A673 (cell line): ENCODE measurements around the gene SART3.

ENCODE experiments used
- EZH2 ChIP-seq: fragments of 200-600 bp; sonication (generic); IDR thresholded peaks from 2 replicates; pipeline ENCODE4 v1.6.1; 2017; ENCODE audit warnings: borderline replicate concordance, low read depth, mild to moderate bottlenecking, mixed read lengths, antibody characterized with exemption, low read length; ENCODE audit not compliant: poor library complexity, severe bottlenecking
- TF ChIP-seq, protein P1 (sequence below): fragments of 300-800, 200-600 bp; sonication (generic); conservative IDR thresholded peaks from 2 replicates; pipeline ENCODE4 v1.5.1; 2017; ENCODE audit warnings: low read depth, mild to moderate bottlenecking, antibody characterized with exemption, low read length, moderate library complexity, mixed read lengths

DNA sequence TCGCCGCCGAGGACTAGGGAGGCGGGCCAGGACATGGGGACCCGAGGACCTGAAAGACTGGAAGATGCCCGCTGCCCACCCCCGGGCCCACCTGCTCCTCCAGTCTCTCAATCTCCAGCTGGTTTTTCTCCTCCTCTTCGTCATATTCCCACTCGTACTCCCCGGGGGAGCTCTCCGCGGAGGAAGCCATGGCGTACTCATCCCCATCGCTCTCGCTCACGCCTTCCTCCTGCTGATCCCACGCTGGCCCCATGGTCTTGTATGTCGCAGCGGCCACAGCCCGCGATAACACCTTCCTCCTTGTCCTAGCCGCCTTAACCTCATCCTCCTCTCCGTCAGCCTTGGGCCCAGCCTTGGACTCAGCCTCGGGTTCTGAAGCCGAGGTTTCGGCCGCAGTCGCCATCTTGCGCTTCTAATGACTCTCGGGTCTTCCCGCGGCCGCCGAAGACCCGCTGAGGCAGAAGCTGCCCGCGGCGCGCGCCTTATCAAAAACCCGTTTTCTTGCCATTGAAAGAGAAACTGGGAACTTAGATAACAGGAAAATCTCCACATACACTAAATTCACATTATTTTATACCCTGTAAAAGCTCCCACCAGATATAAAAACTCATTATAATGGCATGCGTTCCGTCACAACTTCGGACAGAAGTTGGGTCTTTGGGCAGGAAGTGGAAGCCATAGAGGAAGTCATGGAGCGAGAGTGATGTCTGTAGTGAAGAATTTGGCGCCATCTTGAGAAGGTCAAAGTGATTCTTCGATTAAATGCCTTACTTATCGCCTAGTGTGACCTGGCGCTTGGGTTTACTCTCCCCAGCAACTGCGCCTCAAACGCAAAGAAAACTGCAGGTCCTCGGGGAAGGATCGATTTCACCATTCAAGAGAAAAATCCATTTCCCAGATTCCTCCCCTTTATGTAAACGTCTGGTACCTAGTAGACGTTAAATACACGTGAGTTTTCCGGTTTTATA, at the start of gene SART3:
- TF ChIP-seq, protein P1, sequence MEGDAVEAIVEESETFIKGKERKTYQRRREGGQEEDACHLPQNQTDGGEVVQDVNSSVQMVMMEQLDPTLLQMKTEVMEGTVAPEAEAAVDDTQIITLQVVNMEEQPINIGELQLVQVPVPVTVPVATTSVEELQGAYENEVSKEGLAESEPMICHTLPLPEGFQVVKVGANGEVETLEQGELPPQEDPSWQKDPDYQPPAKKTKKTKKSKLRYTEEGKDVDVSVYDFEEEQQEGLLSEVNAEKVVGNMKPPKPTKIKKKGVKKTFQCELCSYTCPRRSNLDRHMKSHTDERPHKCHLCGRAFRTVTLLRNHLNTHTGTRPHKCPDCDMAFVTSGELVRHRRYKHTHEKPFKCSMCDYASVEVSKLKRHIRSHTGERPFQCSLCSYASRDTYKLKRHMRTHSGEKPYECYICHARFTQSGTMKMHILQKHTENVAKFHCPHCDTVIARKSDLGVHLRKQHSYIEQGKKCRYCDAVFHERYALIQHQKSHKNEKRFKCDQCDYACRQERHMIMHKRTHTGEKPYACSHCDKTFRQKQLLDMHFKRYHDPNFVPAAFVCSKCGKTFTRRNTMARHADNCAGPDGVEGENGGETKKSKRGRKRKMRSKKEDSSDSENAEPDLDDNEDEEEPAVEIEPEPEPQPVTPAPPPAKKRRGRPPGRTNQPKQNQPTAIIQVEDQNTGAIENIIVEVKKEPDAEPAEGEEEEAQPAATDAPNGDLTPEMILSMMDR = no peak
- no peak for TF ChIP-seq EZH2
